ENCODE measurements around the gene LRRC75B.
"Not testable (repeated sequence)": the region's sequence is repeated elsewhere in the genome, so short reads cannot be mapped to it uniquely, and the experiment has no call there.

LRRC75B gene

DNA sequence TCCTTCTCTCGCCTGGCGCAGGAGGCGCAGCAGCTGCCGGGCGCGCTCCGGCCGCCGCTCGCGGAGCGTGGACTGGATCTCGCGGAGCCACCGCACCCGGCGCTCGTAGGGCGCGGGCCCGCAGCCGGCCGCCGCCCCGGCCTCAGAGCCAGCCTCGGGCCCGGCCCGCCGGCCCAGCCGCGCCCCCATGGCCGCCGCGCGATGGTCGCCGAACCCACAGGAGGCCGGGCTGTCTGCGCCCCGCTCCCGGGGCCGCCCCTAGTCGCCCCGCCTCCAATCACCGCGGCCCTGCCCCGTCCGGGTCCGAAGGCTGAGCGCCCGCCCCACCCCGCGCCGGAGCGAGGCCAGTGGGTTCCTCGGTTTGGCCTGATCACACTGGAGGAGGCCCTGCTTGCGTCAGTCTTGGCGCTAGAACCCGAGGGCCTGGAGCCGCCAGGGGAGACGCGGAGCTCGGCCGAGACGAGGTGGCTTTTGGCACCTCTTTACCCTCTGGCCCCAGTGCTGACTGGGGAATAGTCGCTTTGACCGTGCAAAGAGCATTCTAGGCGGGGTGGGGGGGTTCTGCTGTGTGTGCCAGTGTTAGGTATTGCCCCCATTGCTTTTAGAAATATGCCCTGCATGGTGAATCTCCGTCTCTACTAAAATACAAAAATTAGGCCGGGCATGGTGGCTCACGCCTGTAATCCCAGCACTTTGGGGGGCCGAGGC, at the start of gene LRRC75B:
Gene LRRC75B, minus strand, starts transcription at position 223 of the 708 bp plus-strand sequence. Its CDS starts 34 bp downstream, at position 189.
- peak in 2 of 3 donors; percentile 21 to 48 for DNase-seq (ENCODE audit: low read depth in 2 of 3, low spot score in 1 of 3)

DNA sequence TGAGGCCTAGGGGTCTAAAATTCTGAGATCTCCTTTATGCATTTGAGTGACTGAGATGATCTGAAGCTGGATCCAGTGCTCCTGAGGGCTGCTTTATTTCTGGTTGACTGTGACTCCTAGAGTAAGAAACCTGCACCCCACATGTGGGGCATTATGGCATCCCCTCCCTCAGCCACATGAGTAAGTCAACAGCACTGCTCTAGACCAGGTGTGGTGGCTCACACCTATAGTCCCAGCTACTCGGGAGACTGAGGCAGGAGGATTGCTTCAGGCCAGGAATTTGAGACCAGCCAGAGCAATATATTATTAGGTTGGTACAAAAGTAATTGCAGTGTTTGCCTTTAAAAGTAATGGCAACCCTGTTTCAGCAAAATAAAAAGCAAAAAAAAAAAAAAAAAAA, 49.4 kb upstream of the LRRC75B start:
- not testable (repeated sequence) for DNase-seq (ENCODE audit: low read depth in 2 of 3, low spot score in 1 of 3)

GRCh38 chr22:24636513-24636912, 43.6 kb upstream of the LRRC75B start:
- not testable (repeated sequence) for DNase-seq (ENCODE audit: low read depth in 2 of 3, low spot score in 1 of 3)

- not testable (repeated sequence) for DNase-seq (ENCODE audit: low read depth in 2 of 3, low spot score in 1 of 3)
Measured at GRCh38 chr22:24634776-24635389, 42.0 kb upstream of the LRRC75B start.

- DNase-seq (ENCODE audit: low read depth in 2 of 3, low spot score in 1 of 3), result not testable (repeated sequence)
Measured at GRCh38 chr22:24633231-24634023, 40.6 kb upstream of the LRRC75B start.

- not testable (repeated sequence) for DNase-seq (ENCODE audit: low read depth in 2 of 3, low spot score in 1 of 3)
Measured at GRCh38 chr22:24632642-24633041, 39.8 kb upstream of the LRRC75B start.

GRCh38 chr22:24631430-24632122, 38.7 kb upstream of the LRRC75B start:
- DNase-seq (ENCODE audit: low read depth in 2 of 3, low spot score in 1 of 3), result not testable (repeated sequence)

- not testable (repeated sequence) for DNase-seq (ENCODE audit: low read depth in 2 of 3, low spot score in 1 of 3)
Measured at GRCh38 chr22:24630812-24631427, 38.0 kb upstream of the LRRC75B start.

DNA sequence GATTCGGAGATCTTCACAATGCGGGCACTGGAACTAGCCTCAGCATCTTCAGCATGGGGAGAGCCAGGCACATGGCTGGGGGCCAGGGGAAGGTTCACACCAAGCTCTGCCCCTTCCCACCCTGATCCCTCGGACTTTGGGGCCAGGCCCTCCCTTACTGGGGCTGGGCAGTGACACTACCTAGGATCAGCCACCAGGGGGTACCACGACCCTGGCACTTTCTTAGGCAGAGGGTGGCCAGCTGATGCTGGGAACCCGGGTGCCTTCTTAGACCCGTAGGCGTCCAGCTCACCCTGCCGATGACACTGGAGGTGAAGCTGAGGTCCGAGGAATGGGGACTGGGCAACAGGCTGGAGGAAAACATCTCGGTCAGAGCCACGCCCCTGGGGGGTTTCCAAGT, 36.2 kb upstream of the LRRC75B start:
- not testable (repeated sequence) for DNase-seq (ENCODE audit: low read depth in 2 of 3, low spot score in 1 of 3)

GRCh38 chr22:24627911-24628310, 35.0 kb upstream of the LRRC75B start:
- DNase-seq (ENCODE audit: low read depth in 2 of 3, low spot score in 1 of 3), result not testable (repeated sequence)

DNA sequence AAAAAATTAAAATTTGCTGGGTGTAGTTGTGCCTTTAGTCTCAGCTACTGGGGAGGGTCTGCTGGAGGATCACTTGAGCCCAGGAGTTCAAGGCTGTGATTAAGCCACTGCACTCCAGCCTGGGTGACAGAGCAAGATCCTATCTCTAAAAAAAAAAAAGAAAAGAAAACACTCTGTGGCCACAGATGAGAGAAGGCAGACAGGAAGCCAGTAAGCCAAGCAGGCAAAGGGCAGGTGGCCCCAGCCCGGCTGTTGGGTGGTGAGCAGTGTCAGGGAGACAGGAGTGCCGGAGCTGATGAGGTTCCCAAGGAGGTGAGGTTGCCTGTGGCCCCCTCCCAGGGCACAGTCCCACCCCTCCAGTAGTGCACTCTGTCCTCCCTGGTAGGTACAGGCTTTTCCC, 29.7 kb upstream of the LRRC75B start:
- not testable (repeated sequence) for DNase-seq (ENCODE audit: low read depth in 2 of 3, low spot score in 1 of 3)

DNA sequence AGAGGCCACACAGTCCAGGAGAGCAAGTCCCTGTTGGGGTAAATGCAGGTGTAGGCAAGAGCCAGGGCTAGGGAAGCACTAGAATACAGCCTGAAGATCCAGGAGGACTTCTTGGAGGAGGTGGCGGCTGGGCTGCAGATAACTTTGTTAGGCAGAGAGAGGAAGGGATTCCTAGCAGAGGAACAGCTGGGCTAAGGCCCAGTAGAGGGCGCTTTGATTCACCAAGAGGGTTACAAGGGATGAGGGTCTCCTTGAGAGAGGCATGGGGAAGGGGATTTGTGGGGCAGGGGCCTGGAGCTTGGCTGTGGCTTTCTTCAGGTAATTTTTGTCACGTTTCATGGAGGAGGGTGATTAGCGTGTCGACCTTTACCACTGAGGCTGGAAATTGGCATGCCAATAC, 28.4 kb upstream of the LRRC75B start:
- not testable (repeated sequence) for DNase-seq (ENCODE audit: low read depth in 2 of 3, low spot score in 1 of 3)

- DNase-seq (ENCODE audit: low read depth in 2 of 3, low spot score in 1 of 3), result not testable (repeated sequence)
Measured at GRCh38 chr22:24614794-24615193, 21.9 kb upstream of the LRRC75B start.

DNA sequence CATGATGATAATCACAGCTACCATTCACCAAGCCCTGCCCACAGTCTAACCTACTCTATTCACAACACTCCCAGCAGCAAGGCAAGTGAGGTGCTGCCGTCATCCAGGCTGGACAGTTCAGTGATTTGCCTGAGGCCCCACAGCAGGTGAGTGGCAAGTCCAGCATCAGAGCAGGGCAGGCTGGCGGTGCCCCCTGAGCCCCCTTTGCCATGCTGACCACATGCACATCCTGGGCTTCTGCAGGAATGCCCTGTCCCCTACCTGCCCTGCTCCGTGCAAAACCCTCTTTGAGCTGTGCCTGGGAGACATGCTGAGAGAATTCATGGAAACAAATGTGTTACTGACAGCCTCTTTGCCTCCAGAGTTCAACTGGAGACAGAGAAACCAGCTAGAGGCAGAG, 17.0 kb upstream of the LRRC75B start:
- not testable (repeated sequence) for DNase-seq (ENCODE audit: low read depth in 2 of 3, low spot score in 1 of 3)

- not testable (repeated sequence) for DNase-seq (ENCODE audit: low read depth in 2 of 3, low spot score in 1 of 3)
Measured at GRCh38 chr22:24608327-24608726, 15.5 kb upstream of the LRRC75B start.

DNA sequence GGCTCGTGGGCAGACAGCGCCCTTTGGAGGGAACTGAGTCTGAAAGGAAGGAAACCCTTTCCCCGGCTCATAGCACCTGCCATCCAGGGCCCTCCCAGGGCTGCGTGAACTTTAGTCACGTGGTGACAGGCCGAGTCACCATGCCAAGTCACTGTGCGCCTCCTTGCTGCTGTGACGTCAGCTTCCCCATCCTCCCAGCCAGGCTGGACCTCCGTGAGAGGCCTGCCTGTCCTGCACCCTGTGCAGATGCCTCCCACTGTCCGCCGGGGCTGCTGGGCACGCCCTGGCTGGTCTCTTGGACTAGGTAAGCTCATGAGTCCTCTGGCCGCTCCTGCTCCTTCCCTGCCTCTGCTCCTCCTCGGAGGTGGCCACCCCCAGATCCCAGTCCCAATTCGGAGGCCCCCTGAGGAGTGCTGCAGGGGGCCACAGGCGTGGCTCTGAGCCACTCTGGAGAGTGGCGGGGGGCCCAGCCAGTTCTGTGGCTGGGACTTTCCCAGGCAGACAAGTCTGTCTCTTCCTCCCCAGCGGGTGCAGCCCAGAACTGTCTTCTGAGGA, 14.6 kb upstream of the LRRC75B start:
- DNase-seq (ENCODE audit: low read depth in 2 of 3, low spot score in 1 of 3), result peak; percentile 46 to 67 (median 58)

- DNase-seq (ENCODE audit: low read depth in 2 of 3, low spot score in 1 of 3), result not testable (repeated sequence)
Measured at GRCh38 chr22:24606340-24606739, 13.5 kb upstream of the LRRC75B start.

DNA sequence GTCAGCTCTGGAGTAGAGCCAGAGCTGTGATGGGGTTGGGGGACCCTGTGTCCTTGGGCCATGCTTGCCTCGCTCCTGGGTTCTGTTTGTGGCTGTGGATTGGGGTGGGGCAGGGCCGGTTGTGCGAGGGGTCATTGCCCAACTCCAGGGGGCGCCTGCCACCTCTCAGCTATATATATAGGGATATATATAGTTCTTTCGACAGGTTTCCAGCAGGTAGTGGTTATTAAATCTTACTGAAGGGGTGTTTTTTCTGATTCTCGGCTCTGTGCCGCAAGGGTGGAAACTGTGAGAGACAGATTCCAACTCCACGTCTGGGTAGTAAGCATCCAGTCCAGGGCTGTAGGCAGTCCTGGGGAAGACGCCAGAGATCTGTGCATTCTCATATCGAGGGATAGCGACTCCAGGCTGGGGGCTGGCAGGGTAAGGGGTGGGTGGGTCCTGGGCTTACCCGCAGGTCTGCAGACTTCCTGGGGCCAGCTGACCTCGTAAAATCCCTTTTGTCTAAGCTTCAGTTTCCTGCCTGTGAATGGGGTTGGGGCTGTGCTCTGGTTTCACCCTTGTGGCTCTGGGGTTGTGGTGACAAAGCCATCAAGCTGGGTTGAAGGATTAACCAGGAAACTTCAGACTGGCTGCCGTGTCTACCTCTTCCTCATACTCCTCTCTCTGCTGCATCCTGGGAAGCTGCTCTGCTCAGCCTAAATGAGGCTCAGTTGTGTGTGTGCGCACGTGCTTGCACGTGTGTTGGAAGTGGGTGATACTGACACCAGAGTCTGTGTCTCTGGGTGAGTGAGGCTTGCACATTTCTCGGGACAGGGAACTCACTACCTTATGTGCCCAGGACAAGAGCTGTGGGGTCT, 11.1 kb upstream of the LRRC75B start:
- not testable (repeated sequence) for DNase-seq (ENCODE audit: low read depth in 2 of 3, low spot score in 1 of 3)

All from stimulated activated CD4-positive, alpha-beta T cell treated with anti-CD3 and anti-CD28 coated beads, Interleukin-12 subunit alpha, Interleukin-12 subunit beta, amount 100 ng/mL, for 48 hours (primary cell).